Right cardiac atrium (tissue), 5 donors: ENCODE measurements around the gene PTPRG. TPM values are rescaled to one million over a fixed set of nuclear protein-coding genes. Genes with fewer than 3 reads are reported as not detected.

Experiments used
- ATAC-seq, 2 donors: fragments of 200-7000 bp; cut with Tn5 transposase; one replicate each; pipeline versions ENCODE4 v1.8.0 to v1.9.1; 2020; ENCODE audit warnings: moderate library complexity in 2 of 2, mild to moderate bottlenecking in 1 of 2
- DNase-seq, 3 donors: peaks; one replicate each; pipeline ENCODE4 v3.0.0-alpha.2; 2020
- H3K27ac ChIP-seq: one replicate; pipeline ENCODE4 v1.5.1; 2013; ENCODE audit warnings: mild to moderate bottlenecking, low read length, control low read depth, moderate library complexity
- H3K27me3 ChIP-seq: one replicate; pipeline ENCODE4 v1.6.1; 2013; ENCODE audit not compliant: control insufficient read depth, insufficient read depth
- H3K4me1 ChIP-seq: one replicate; pipeline ENCODE4 v1.6.1; 2013; ENCODE audit warnings: low read length; ENCODE audit not compliant: control insufficient read depth, insufficient read depth
- H3K4me3 ChIP-seq: one replicate; pipeline ENCODE4 v1.5.1; 2013; ENCODE audit warnings: low read length, control low read depth
- H3K9me3 ChIP-seq: one replicate; pipeline ENCODE4 v1.6.1; 2013; ENCODE audit warnings: low read length; ENCODE audit not compliant: control insufficient read depth
- WGBS: extraction: QIAGEN DNeasy Blood & Tissue Kit; methylation state at CpG from one replicate; pipeline ENCODE4 v1.1.7; 2013; 5-methylcytosine and 5-hydroxymethylcytosine counted together
- intact Hi-C, 4 donors: fragments of 100-400 bp; cut with DNase I; formaldehyde crosslinking; loops; one replicate each; pipeline versions ENCODE4 v1.11.0 to v1.14.0; 2022 to 2023
- polyA plus RNA-seq: library from polyadenylated mRNA; stranded (reverse); fragments of 200-250 nt; gene quantifications from one replicate; pipeline ENCODE4 v1.2.3, GENCODE V29; 2013
- total RNA-seq, 4 donors: library from RNA; stranded (reverse); fragmentation: NEBNext Ultra II Directional; extraction: Animal tissue kit (Norgen Biotek cat#: 25700); gene quantifications; one replicate each; pipeline ENCODE4 v1.2.1, GENCODE V29; 2021
- donor health status: healthy with polysubstance abuse.
- donor health status: DM: no; HTN: yes; CAD: no.
- donor health status: DM: no; HTN: no; CAD: no.
- donor health status: DM: no; HTN: yes; CAD: no; lungs with severe emphysema.
- donor health status: DM: yes; HTN: yes; CAD: no.

PTPRG gene
- total and polyA plus RNA-seq, 5 donors = 8.6 to 50.7 (median 32.3) TPM

- H3K4me3 ChIP-seq = no peak overlapping the region
- H3K27ac ChIP-seq = no peak overlapping the region
- ATAC-seq (no peak), DNase-seq (no peak)
- H3K9me3 ChIP-seq = no peaks in the 10 kb centered on the region
- intact Hi-C loops = no loop called here
- no peaks in the 10 kb centered on the region for H3K27me3 ChIP-seq
- peaks cover 5% of the 10 kb centered on the region for H3K4me1 ChIP-seq
- WGBS = 90% methylated on average over 6 of the region's 6 CpGs
Measured at GRCh38 chr3:62233065-62233464, 671.7 kb downstream of the PTPRG start.

GRCh38 chr3:62236016-62236415 lies 674.6 kb downstream of the PTPRG start:
- WGBS = 36% methylated on average over 4 of the region's 4 CpGs
- H3K9me3 ChIP-seq = no peaks in the 10 kb centered on the region
- H3K27me3 ChIP-seq = no peaks in the 10 kb centered on the region
- no peak overlapping the region for H3K27ac ChIP-seq
- DNase-seq (no peak), ATAC-seq (no peak)
- H3K4me3 ChIP-seq = no peak overlapping the region
- peaks cover 8% of the 10 kb centered on the region for H3K4me1 ChIP-seq
- intact Hi-C loops = no loop called here

GRCh38 chr3:62237286-62237948 lies 676.0 kb downstream of the PTPRG start:
- DNase-seq (no peak), ATAC-seq (peak; percentile 35 to 38)
- Histone ChIP-seq H3K27ac (no peak overlapping the region), H3K4me1 (peaks cover 8% of the 10 kb centered on the region), H3K4me3 (no peak overlapping the region), H3K9me3 (no peaks in the 10 kb centered on the region), H3K27me3 (no peaks in the 10 kb centered on the region)
- 36% methylated on average over 5 of the region's 5 CpGs for WGBS
- intact Hi-C loops = no loop called here

GRCh38 chr3:62238003-62238402 lies 676.6 kb downstream of the PTPRG start:
- 84% methylated on average over 5 of the region's 5 CpGs for WGBS
- Histone ChIP-seq H3K27ac (no peak overlapping the region), H3K4me1 (peaks cover 8% of the 10 kb centered on the region), H3K9me3 (no peaks in the 10 kb centered on the region), H3K27me3 (no peaks in the 10 kb centered on the region), H3K4me3 (no peak overlapping the region)
- intact Hi-C loops = no loop called here
- DNase-seq (no peak), ATAC-seq (no peak)

GRCh38 chr3:62238431-62238830 lies 677.1 kb downstream of the PTPRG start:
- no peak overlapping the region for H3K27ac ChIP-seq
- no peak overlapping the region for H3K4me3 ChIP-seq
- no peaks in the 10 kb centered on the region for H3K9me3 ChIP-seq
- peaks cover 8% of the 10 kb centered on the region for H3K4me1 ChIP-seq
- H3K27me3 ChIP-seq = no peaks in the 10 kb centered on the region
- ATAC-seq (no peak), DNase-seq (no peak)
- intact Hi-C loops = no loop called here

GRCh38 chr3:62241279-62241678 lies 679.9 kb downstream of the PTPRG start:
- DNase-seq (no peak), ATAC-seq (no peak)
- 92% methylated on average over 4 of the region's 4 CpGs for WGBS
- H3K9me3 ChIP-seq = no peaks in the 10 kb centered on the region
- no peak overlapping the region for H3K27ac ChIP-seq
- peaks cover 8% of the 10 kb centered on the region for H3K4me1 ChIP-seq
- no peak overlapping the region for H3K4me3 ChIP-seq
- H3K27me3 ChIP-seq = no peaks in the 10 kb centered on the region
- intact Hi-C loops = no loop called here

- 92% methylated on average over 12 of the region's 12 CpGs for WGBS
Measured at GRCh38 chr3:62242831-62243509, 681.6 kb downstream of the PTPRG start.

GRCh38 chr3:62246094-62246493 lies 684.7 kb downstream of the PTPRG start:
- no peak for ATAC-seq
- WGBS = 54% methylated on average over 2 of the region's 2 CpGs
- Histone ChIP-seq H3K4me3 (no peak overlapping the region), H3K9me3 (no peaks in the 10 kb centered on the region), H3K27ac (no peak overlapping the region), H3K4me1 (peaks cover 1% of the 10 kb centered on the region), H3K27me3 (no peaks in the 10 kb centered on the region)
- intact Hi-C loops = no loop called here
- DNase-seq = no peak

More at GRCh38 chr3:62242831-62243509, 681.6 kb downstream of the PTPRG start:
- DNase-seq (peak in 1 of 3 donors; percentile 20), ATAC-seq (no peak)
- intact Hi-C loops = no loop called here
- H3K9me3 ChIP-seq = no peaks in the 10 kb centered on the region
- H3K4me1 ChIP-seq = peaks cover 4% of the 10 kb centered on the region
- H3K27me3 ChIP-seq = no peaks in the 10 kb centered on the region
- no peak overlapping the region for H3K27ac ChIP-seq
- no peak overlapping the region for H3K4me3 ChIP-seq

- no peak for DNase-seq
- Histone ChIP-seq H3K4me1 (peaks cover 1% of the 10 kb centered on the region), H3K4me3 (no peak overlapping the region), H3K27me3 (no peaks in the 10 kb centered on the region), H3K9me3 (no peaks in the 10 kb centered on the region), H3K27ac (no peak overlapping the region)
- no peak for ATAC-seq
- WGBS = 67% methylated on average over 1 of the region's 1 CpG
- intact Hi-C loops = no loop called here
Measured at GRCh38 chr3:62246985-62247384, 685.6 kb downstream of the PTPRG start.

GRCh38 chr3:62248734-62249483 lies 687.5 kb downstream of the PTPRG start:
- intact Hi-C loops = no loop called here
- Histone ChIP-seq H3K27me3 (no peaks in the 10 kb centered on the region), H3K27ac (no peak overlapping the region), H3K9me3 (no peaks in the 10 kb centered on the region), H3K4me3 (no peak overlapping the region), H3K4me1 (peaks cover 1% of the 10 kb centered on the region)
- WGBS = 89% methylated on average over 1 of the region's 1 CpG
- ATAC-seq = no peak
- no peak for DNase-seq

- 93% methylated on average over 1 of the region's 1 CpG for WGBS
- DNase-seq (no peak), ATAC-seq (no peak)
- no peak overlapping the region for H3K27ac ChIP-seq
- no peak overlapping the region for H3K4me3 ChIP-seq
- no peaks in the 10 kb centered on the region for H3K9me3 ChIP-seq
- H3K27me3 ChIP-seq = no peaks in the 10 kb centered on the region
- intact Hi-C loops = no loop called here
- H3K4me1 ChIP-seq = peaks cover 1% of the 10 kb centered on the region
Measured at GRCh38 chr3:62249484-62249776, 688.1 kb downstream of the PTPRG start.
